ENCODE results near the gene GTF2H3. TPM values are rescaled to one million over a fixed set of nuclear protein-coding genes. Genes with fewer than 3 reads are reported as not detected.

Gene GTF2H3
- total and polyA plus RNA-seq, 4 donors = 5.6 to 28.9 (median 21.2) TPM

DNA sequence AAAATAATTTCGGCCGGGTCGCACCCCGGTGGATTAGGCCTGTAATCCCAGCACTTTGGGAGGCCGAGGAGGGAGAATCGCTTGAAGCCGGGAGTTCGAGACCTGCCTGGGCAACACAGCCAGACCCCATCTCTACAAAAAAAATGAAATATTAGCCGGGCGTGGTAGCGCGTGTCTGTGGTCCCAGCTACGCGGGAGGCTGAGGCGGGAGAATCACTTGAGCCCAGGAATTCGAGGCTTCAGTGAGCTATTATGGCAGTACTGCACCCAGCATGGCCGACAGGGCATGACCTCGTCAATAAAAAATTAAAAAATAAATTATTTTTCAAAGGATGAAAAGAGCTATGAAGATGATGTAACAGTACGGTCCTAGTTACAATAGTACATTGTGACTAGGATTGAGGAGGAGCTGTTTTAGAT, 523 bp downstream of the GTF2H3 start:
- H3K4me1 ChIP-seq (ENCODE audit: control insufficient read depth in 5 of 5, insufficient read depth in 5 of 5, low read length in 5 of 5) = peaks cover 0 to 18% (median 4%) of the 10 kb centered on the region in 5 donors
- peak overlapping the region; percentile 86 to 91 for H3K27ac ChIP-seq (ENCODE audit: low read depth in 1 of 2, low read length in 1 of 2)
- H3K36me3 ChIP-seq (ENCODE audit: control insufficient read depth in 4 of 4, insufficient read depth in 4 of 4, low read length in 4 of 4) = peaks cover 5 to 14% (median 10%) of the 10 kb centered on the region in 4 donors
- no peak for ATAC-seq (ENCODE audit: insufficient read depth, low FRiP score)
- no peaks in the 10 kb centered on the region for H3K9me3 ChIP-seq (ENCODE audit: control insufficient read depth in 4 of 4, insufficient read depth in 3 of 4, low read length in 3 of 4)
- H3K27me3 ChIP-seq (ENCODE audit: control insufficient read depth in 3 of 3, insufficient read depth in 3 of 3, low read length in 2 of 3) = no peaks in the 10 kb centered on the region
- TF ChIP-seq, protein P1, sequence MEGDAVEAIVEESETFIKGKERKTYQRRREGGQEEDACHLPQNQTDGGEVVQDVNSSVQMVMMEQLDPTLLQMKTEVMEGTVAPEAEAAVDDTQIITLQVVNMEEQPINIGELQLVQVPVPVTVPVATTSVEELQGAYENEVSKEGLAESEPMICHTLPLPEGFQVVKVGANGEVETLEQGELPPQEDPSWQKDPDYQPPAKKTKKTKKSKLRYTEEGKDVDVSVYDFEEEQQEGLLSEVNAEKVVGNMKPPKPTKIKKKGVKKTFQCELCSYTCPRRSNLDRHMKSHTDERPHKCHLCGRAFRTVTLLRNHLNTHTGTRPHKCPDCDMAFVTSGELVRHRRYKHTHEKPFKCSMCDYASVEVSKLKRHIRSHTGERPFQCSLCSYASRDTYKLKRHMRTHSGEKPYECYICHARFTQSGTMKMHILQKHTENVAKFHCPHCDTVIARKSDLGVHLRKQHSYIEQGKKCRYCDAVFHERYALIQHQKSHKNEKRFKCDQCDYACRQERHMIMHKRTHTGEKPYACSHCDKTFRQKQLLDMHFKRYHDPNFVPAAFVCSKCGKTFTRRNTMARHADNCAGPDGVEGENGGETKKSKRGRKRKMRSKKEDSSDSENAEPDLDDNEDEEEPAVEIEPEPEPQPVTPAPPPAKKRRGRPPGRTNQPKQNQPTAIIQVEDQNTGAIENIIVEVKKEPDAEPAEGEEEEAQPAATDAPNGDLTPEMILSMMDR (IDR thresholded peaks at IDR 0.05; ENCODE audit: control extremely low read depth, extremely low read depth) = no peak
- H3K4me3 ChIP-seq = peak overlapping the region; percentile 89
- no peak for DNase-seq
- WGBS, 2 donors = 8 to 12% methylated on average over 19 of the region's 19 CpGs
- peak overlapping the region; percentile 88 to 100 for H3K9ac ChIP-seq (ENCODE audit: insufficient read depth in 1 of 2, low read length in 2 of 2)

DNA sequence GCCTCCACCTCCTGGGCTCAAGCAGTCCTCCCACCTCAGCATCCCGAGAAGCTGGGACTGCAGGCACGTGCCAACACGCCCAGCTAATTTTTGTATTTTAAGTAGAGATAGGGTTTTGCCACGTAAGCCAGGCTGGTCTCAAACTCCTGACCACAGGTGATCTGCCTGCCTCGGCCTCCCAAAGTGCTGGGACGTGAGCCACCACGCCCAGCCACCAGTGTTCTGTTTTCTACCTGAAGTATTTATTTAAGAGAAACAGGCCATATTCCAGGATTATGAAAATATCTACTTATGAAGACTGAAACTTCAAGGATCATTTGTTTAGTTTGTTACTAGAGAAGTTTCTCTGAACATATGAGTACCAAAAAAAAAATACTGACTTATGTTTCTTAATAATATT, 10.3 kb downstream of the GTF2H3 start:
- Histone ChIP-seq H3K4me1 (ENCODE audit: control insufficient read depth in 5 of 5, insufficient read depth in 5 of 5, low read length in 5 of 5) (no peaks in the 10 kb centered on the region), H3K36me3 (ENCODE audit: control insufficient read depth in 4 of 4, insufficient read depth in 4 of 4, low read length in 4 of 4) (peaks cover 8 to 23% (median 17%) of the 10 kb centered on the region in 4 donors), H3K9ac (ENCODE audit: insufficient read depth in 1 of 2, low read length in 2 of 2) (no peak overlapping the region), H3K4me3 (no peak overlapping the region), H3K27ac (ENCODE audit: low read depth in 1 of 2, low read length in 1 of 2) (no peak overlapping the region), H3K27me3 (ENCODE audit: control insufficient read depth in 3 of 3, insufficient read depth in 3 of 3, low read length in 2 of 3) (no peaks in the 10 kb centered on the region), H3K9me3 (ENCODE audit: control insufficient read depth in 4 of 4, insufficient read depth in 3 of 4, low read length in 3 of 4) (no peaks in the 10 kb centered on the region)
- WGBS, 2 donors = 76 to 81% methylated on average over 7 of the region's 7 CpGs
- DNase-seq = no peak
- TF ChIP-seq, protein P1 (IDR thresholded peaks at IDR 0.05; ENCODE audit: control extremely low read depth, extremely low read depth) = no peak
- no peak for ATAC-seq (ENCODE audit: insufficient read depth, low FRiP score)

DNA sequence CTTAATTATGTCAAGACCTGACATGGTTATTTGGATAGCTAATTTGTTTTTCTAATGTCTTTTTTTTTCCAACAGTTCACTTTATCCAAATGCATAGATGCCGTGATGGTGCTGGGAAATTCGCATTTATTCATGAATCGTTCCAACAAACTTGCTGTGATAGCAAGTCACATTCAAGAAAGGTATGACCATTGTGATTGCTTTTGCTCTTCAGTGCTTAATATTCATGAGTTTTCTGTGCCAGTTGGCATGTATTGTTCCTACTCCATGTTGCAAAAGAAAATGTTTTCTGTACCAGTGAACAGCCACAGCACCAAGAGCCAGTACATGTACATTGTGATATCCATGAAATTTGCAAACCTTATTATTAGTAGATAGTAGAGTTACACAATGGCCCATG, 11.8 kb downstream of the GTF2H3 start:
- ATAC-seq (ENCODE audit: insufficient read depth, low FRiP score) (no peak), DNase-seq (no peak)
- WGBS, 2 donors = 98 to 100% methylated on average over 3 of the region's 3 CpGs
- peaks cover 8 to 21% (median 17%) of the 10 kb centered on the region in 4 donors for H3K36me3 ChIP-seq (ENCODE audit: control insufficient read depth in 4 of 4, insufficient read depth in 4 of 4, low read length in 4 of 4)
- no peak overlapping the region for H3K4me3 ChIP-seq
- no peaks in the 10 kb centered on the region for H3K4me1 ChIP-seq (ENCODE audit: control insufficient read depth in 5 of 5, insufficient read depth in 5 of 5, low read length in 5 of 5)
- H3K9ac ChIP-seq (ENCODE audit: insufficient read depth in 1 of 2, low read length in 2 of 2) = no peak overlapping the region
- TF ChIP-seq, protein P1 (IDR thresholded peaks at IDR 0.05; ENCODE audit: control extremely low read depth, extremely low read depth) = no peak
- H3K27ac ChIP-seq (ENCODE audit: low read depth in 1 of 2, low read length in 1 of 2) = no peak overlapping the region
- no peaks in the 10 kb centered on the region for H3K9me3 ChIP-seq (ENCODE audit: control insufficient read depth in 4 of 4, insufficient read depth in 3 of 4, low read length in 3 of 4)
- H3K27me3 ChIP-seq (ENCODE audit: control insufficient read depth in 3 of 3, insufficient read depth in 3 of 3, low read length in 2 of 3) = no peaks in the 10 kb centered on the region

DNA sequence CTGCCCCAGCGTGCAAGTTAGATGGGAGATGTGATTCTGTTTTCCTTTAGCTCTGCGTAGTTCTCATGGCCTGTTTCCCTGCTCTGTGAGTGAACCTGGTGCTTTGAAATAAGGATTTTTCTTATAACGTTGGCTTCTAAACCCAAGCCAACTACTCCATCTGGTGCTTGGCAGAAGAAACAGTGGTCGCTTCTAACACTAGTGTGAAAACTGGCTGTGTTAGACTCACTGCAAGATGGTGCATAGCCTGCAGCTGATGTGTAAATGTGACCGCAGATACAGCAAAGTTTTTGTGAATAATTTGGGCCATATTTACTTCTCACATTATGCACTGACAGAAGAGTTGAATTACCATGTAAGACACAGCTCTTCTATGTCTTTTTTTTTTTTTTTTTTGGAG, 12.2 kb downstream of the GTF2H3 start:
- no peak for ATAC-seq (ENCODE audit: insufficient read depth, low FRiP score)
- H3K27me3 ChIP-seq (ENCODE audit: control insufficient read depth in 3 of 3, insufficient read depth in 3 of 3, low read length in 2 of 3) = no peaks in the 10 kb centered on the region
- no peak overlapping the region for H3K9ac ChIP-seq (ENCODE audit: insufficient read depth in 1 of 2, low read length in 2 of 2)
- peaks cover 11 to 22% (median 17%) of the 10 kb centered on the region in 4 donors for H3K36me3 ChIP-seq (ENCODE audit: control insufficient read depth in 4 of 4, insufficient read depth in 4 of 4, low read length in 4 of 4)
- 88 to 96% methylated on average over 5 of the region's 5 CpGs for WGBS, 2 donors
- TF ChIP-seq, protein P1 (IDR thresholded peaks at IDR 0.05; ENCODE audit: control extremely low read depth, extremely low read depth) = no peak
- no peak overlapping the region for H3K4me3 ChIP-seq
- no peak for DNase-seq
- no peak overlapping the region for H3K27ac ChIP-seq (ENCODE audit: low read depth in 1 of 2, low read length in 1 of 2)
- no peaks in the 10 kb centered on the region for H3K9me3 ChIP-seq (ENCODE audit: control insufficient read depth in 4 of 4, insufficient read depth in 3 of 4, low read length in 3 of 4)
- no peaks in the 10 kb centered on the region for H3K4me1 ChIP-seq (ENCODE audit: control insufficient read depth in 5 of 5, insufficient read depth in 5 of 5, low read length in 5 of 5)
